Upper lobe of right lung (tissue), 1 donor: ENCODE results near the gene TMEM18. TPM values are rescaled to one million over a fixed set of nuclear protein-coding genes. Genes with fewer than 3 reads are reported as not detected.

Experiments used
- ATAC-seq: fragments of 200-7000 bp; cut with Tn5 transposase; one replicate; pipeline ENCODE4 v1.9.1; 2020; ENCODE audit warnings: mild to moderate bottlenecking, moderate library complexity
- DNase-seq: peaks from one replicate; pipeline ENCODE4 v3.0.0-alpha.2; 2020
- H3K27ac ChIP-seq: fragments of 200-600 bp; one replicate; pipeline ENCODE4 v1.8.0; 2022
- H3K27me3 ChIP-seq: fragments of 200-600 bp; one replicate; pipeline ENCODE4 v1.8.0; 2022; ENCODE audit warnings: mild to moderate bottlenecking
- H3K36me3 ChIP-seq: fragments of 200-600 bp; one replicate; pipeline ENCODE4 v1.8.0; 2022
- H3K4me1 ChIP-seq: fragments of 200-600 bp; one replicate; pipeline ENCODE4 v1.8.0; 2022
- H3K4me3 ChIP-seq: fragments of 200-600 bp; one replicate; pipeline ENCODE4 v1.8.0; 2022; ENCODE audit warnings: mild to moderate bottlenecking
- H3K9me3 ChIP-seq: fragments of 200-600 bp; one replicate; pipeline ENCODE4 v1.8.0; 2022
- intact Hi-C: fragments of 100-400 bp; cut with DNase I; formaldehyde crosslinking; loops from one replicate; pipeline ENCODE4 v1.11.0; 2022
- total RNA-seq: library from RNA; stranded (reverse); fragmentation: NEBNext Ultra II Directional; extraction: Animal tissue kit (Norgen Biotek cat#: 25700); gene quantifications from one replicate; pipeline ENCODE4 v1.2.1, GENCODE V29; 2021
- TF ChIP-seq, protein P1 (sequence below): fragments of 200-600 bp; IDR thresholded peaks from one replicate; pipeline ENCODE4 v1.8.0; 2022; ENCODE audit warnings: antibody characterized with exemption
- donor health status: DM: no; HTN: yes; CAD: no; lungs with severe emphysema.

Gene TMEM18
- total RNA-seq, 1 donor from 2014 or later = 21.3 TPM

GRCh38 chr2:624551-625347 lies 52.5 kb downstream of the TMEM18 start:
- Histone ChIP-seq H3K27me3 (no peaks in the 10 kb centered on the region), H3K4me3 (no peak overlapping the region), H3K27ac (no peak overlapping the region), H3K9me3 (no peaks in the 10 kb centered on the region), H3K4me1 (no peaks in the 10 kb centered on the region), H3K36me3 (no peaks in the 10 kb centered on the region)
- DNase-seq (no peak), ATAC-seq (no peak)
- intact Hi-C loops = no loop called here
- TF ChIP-seq, protein P1, sequence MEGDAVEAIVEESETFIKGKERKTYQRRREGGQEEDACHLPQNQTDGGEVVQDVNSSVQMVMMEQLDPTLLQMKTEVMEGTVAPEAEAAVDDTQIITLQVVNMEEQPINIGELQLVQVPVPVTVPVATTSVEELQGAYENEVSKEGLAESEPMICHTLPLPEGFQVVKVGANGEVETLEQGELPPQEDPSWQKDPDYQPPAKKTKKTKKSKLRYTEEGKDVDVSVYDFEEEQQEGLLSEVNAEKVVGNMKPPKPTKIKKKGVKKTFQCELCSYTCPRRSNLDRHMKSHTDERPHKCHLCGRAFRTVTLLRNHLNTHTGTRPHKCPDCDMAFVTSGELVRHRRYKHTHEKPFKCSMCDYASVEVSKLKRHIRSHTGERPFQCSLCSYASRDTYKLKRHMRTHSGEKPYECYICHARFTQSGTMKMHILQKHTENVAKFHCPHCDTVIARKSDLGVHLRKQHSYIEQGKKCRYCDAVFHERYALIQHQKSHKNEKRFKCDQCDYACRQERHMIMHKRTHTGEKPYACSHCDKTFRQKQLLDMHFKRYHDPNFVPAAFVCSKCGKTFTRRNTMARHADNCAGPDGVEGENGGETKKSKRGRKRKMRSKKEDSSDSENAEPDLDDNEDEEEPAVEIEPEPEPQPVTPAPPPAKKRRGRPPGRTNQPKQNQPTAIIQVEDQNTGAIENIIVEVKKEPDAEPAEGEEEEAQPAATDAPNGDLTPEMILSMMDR = no peak

GRCh38 chr2:624096-624495 lies 53.1 kb downstream of the TMEM18 start:
- no peak overlapping the region for H3K4me3 ChIP-seq
- H3K36me3 ChIP-seq = no peaks in the 10 kb centered on the region
- no peak for DNase-seq
- TF ChIP-seq, protein P1 = no peak
- H3K4me1 ChIP-seq = no peaks in the 10 kb centered on the region
- no peak overlapping the region for H3K27ac ChIP-seq
- intact Hi-C loops = no loop called here
- no peaks in the 10 kb centered on the region for H3K9me3 ChIP-seq
- H3K27me3 ChIP-seq = no peaks in the 10 kb centered on the region
- no peak for ATAC-seq

DNA sequence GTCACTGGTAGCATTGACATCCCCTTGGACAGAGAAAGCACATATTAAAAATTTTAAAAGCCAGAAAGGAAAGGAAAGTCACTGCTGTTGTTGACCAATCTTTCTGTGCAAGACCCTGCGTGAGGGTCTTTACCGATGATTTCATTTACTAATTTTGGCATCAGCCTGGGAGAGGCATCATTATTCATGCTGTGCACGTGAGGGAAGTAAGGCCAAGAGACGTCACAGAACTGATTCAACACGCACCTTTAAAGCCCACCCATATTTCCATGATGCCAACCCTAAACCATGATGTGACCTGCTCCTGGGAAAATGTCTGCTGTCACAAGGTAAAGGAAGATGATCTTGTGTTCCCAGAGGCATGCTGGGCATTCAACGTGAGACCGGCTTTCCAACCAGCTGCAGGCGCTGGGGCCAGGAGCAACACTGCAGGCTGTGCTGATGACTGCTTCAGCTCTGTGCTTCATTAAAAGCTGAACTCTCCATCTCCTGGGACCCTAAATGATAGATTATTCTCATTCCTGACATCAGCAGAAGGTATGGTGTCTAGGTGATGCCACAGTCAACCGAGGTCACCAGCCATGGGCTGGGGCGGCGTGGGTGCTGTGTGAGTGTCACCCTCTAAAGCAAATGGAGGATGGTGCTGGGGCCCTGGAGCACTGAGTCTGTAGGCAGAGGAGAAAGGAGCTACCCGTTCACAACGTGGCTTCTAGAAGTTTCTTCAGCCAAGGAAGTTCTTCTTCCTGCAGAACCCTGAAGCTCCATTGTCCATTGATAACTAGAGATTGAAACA lies 53.9 kb downstream of the TMEM18 start:
- intact Hi-C loops = no loop called here
- H3K27me3 ChIP-seq = no peaks in the 10 kb centered on the region
- H3K27ac ChIP-seq = no peak overlapping the region
- no peaks in the 10 kb centered on the region for H3K4me1 ChIP-seq
- TF ChIP-seq, protein P1 = no peak
- no peak for DNase-seq
- no peaks in the 10 kb centered on the region for H3K9me3 ChIP-seq
- H3K36me3 ChIP-seq = no peaks in the 10 kb centered on the region
- H3K4me3 ChIP-seq = no peak overlapping the region
- ATAC-seq = no peak

GRCh38 chr2:622357-622756 lies 54.8 kb downstream of the TMEM18 start:
- TF ChIP-seq, protein P1 = no peak
- Histone ChIP-seq H3K27me3 (no peaks in the 10 kb centered on the region), H3K36me3 (no peaks in the 10 kb centered on the region), H3K4me1 (no peaks in the 10 kb centered on the region), H3K9me3 (no peaks in the 10 kb centered on the region), H3K4me3 (no peak overlapping the region), H3K27ac (no peak overlapping the region)
- DNase-seq (no peak), ATAC-seq (no peak)
- intact Hi-C loops = no loop called here

DNA sequence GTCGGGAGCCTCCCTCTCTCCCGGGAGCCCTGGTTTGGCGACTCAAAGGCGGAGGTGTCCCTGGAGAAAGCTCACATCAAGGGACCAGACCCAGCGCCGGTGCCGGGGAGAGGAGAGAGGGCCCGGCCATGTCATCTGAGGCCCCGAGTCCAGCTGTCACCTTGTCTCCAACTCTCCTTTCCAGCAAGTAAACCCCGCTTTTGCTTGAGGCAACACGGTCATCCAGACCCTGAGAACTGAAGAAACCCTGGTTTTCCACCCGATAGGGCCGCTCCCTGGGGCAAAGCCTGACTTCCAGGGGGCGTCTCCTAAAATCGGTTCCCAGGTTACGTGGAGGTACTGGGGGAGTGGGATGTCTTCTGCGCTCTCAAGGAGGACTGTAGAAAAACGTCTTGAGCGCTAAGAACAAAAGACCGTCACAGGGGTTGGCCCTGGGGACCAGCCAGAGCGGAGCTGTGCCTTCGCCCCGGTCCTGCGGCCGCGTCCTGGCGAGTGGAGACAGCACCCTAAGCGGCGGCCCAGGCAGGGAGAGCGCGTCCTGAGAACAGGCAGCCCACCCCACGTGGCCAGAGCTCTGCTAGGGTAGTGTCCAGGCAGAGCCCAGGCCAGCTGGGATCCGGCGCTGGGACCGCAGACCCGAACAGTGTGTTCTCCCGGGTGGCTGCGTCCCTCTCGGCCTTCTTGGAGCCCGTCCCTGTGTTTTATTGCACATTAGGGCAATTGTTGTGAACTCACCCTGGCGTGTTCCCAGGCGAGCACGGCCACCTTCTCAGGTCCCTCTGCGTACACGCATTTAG lies 55.7 kb downstream of the TMEM18 start:
- ATAC-seq (no peak), DNase-seq (no peak)
- intact Hi-C loops = no loop called here
- TF ChIP-seq, protein P1 = no peak
- no peak overlapping the region for H3K4me3 ChIP-seq
- no peaks in the 10 kb centered on the region for H3K36me3 ChIP-seq
- H3K4me1 ChIP-seq = no peaks in the 10 kb centered on the region
- H3K9me3 ChIP-seq = no peaks in the 10 kb centered on the region
- H3K27ac ChIP-seq = no peak overlapping the region
- H3K27me3 ChIP-seq = no peaks in the 10 kb centered on the region
